Urinary bladder (tissue), 4 donors: Measurements from ENCODE around the gene CBR1. TPM values are rescaled to one million over a fixed set of nuclear protein-coding genes. Genes with fewer than 3 reads are reported as not detected.

ENCODE experiments used
- DNase-seq: peaks from one replicate; pipeline ENCODE4 v3.0.0-alpha.2; 2015; ENCODE audit errors: extremely low spot score
- H3K27ac ChIP-seq: one replicate; pipeline ENCODE4 v1.5.1; 2013; ENCODE audit warnings: low read depth, mild to moderate bottlenecking, moderate library complexity
- H3K36me3 ChIP-seq: one replicate; pipeline ENCODE4 v1.6.1; 2013; ENCODE audit warnings: mild to moderate bottlenecking, moderate library complexity; ENCODE audit not compliant: insufficient read depth
- H3K4me1 ChIP-seq: one replicate; pipeline ENCODE4 v1.6.1; 2013; ENCODE audit warnings: mild to moderate bottlenecking, moderate library complexity; ENCODE audit not compliant: insufficient read depth
- H3K4me3 ChIP-seq: one replicate; pipeline ENCODE4 v1.5.1; 2013; ENCODE audit warnings: low read depth, low read length
- WGBS: extraction: QIAGEN DNeasy Blood & Tissue Kit; methylation state at CpG from one replicate; pipeline ENCODE4 v1.1.7; 2013; 5-methylcytosine and 5-hydroxymethylcytosine counted together
- polyA plus RNA-seq: library from polyadenylated mRNA; stranded (reverse); fragments of 200-250 nt; gene quantifications from one replicate; pipeline ENCODE4 v1.2.3, GENCODE V29; 2013
- total RNA-seq: library from RNA; depleted of rRNA; stranded (reverse); fragments of >200 nt; gene quantifications from one replicate; pipeline ENCODE4 v1.2.3, GENCODE V29; 2014
- donor health status: healthy with polysubstance abuse.
- donor health status: healthy.

Gene CBR1
- total and polyA plus RNA-seq, 2 donors: 36.9 to 132 TPM

DNA sequence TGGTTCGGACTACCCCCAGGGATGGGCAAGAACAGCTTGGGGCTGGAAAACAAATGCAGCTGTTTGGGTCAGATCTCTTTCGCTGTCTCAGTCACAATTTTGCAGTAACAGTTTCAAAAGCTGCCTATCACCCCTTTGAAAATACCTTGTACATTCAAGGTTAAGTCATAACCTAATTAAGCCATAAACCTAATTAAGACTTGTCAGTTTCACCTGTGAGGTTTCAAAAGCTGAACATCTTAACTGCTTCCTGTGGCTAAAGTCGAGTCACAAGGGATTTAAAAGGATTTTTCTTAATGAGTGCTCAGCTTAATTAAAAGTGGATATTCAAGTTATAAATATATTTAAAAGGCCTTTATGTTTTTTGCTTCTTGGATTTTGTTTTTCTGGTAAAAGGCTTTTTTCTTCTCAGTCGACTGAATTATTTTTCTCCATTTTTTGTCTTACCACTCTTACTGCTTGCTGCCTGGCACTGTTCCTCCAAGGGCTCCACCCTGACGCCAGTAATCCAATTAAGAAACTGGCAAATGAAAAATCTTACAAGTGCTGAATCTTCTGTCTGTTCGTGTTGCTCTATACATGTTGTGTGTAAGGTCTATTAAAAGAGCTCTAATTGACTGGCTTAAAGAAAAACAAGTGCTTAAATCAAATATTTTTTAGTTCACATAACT, 31.3 kb downstream of the CBR1 start:
- no peaks in the 10 kb centered on the region for H3K4me1 ChIP-seq
- no peak for DNase-seq
- 72% methylated on average over 6 of the region's 6 CpGs for WGBS

DNA sequence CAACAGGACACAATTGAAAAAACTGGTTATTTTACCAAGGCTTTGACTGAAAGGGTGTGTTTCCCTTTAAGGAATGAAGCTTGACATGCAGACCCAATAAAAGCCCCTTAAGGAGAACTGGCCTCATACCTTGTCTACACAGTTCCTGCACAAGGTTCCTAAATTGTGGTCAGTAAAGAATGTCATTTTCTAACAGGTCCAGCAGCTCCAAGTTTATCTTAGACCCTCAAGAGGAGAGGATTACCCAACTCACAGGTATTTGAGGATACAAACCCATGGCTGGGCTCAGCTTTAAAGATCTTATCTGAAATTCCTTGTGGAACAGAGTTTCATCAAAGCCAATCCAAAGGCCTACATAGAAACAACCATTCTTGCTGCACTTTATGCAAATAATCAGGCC, 33.6 kb downstream of the CBR1 start:
- H3K36me3 ChIP-seq: no peaks in the 10 kb centered on the region
- no peak overlapping the region for H3K4me3 ChIP-seq
- no peak overlapping the region for H3K27ac ChIP-seq
- no peak for DNase-seq
- H3K4me1 ChIP-seq: no peaks in the 10 kb centered on the region

More for the DNA sequence above, 31.3 kb downstream of the CBR1 start:
- no peak overlapping the region for H3K27ac ChIP-seq
- H3K4me3 ChIP-seq: no peak overlapping the region
- no peaks in the 10 kb centered on the region for H3K36me3 ChIP-seq

- H3K36me3 ChIP-seq: no peaks in the 10 kb centered on the region
- no peak for DNase-seq
- no peak overlapping the region for H3K4me3 ChIP-seq
- H3K4me1 ChIP-seq: no peaks in the 10 kb centered on the region
- no peak overlapping the region for H3K27ac ChIP-seq
- 26% methylated on average over 29 of the region's 29 CpGs for WGBS
Measured at GRCh38 chr21:36104317-36105300, 34.8 kb downstream of the CBR1 start.

GRCh38 chr21:36105327-36105842, 35.6 kb downstream of the CBR1 start:
- Histone ChIP-seq H3K4me3 (no peak overlapping the region), H3K4me1 (no peaks in the 10 kb centered on the region), H3K36me3 (no peaks in the 10 kb centered on the region), H3K27ac (no peak overlapping the region)
- no peak for DNase-seq
- WGBS: 60% methylated on average over 4 of the region's 4 CpGs

DNA sequence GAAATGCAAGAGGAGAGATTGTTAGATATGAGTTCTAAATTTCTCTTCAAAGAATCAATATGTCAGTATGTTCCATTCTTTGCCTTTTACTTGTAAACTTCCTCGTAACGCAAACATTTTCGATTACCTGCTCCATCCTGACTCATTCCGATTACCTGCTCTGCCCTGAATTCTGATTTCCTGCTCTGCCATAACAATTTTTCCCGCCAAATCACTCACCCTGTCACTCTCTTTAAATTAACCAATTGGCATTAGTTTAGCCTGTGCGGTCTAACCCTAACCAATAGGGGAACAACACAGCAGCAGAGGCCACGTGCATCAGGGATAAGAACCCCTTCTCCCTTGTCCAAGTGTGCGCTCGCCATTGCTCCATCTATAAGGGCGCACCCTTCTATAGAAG, 40.0 kb downstream of the CBR1 start:
- WGBS: 95% methylated on average over 10 of the region's 10 CpGs
- DNase-seq: no peak
- H3K4me1 ChIP-seq: no peaks in the 10 kb centered on the region
- H3K27ac ChIP-seq: no peak overlapping the region
- H3K4me3 ChIP-seq: no peak overlapping the region
- no peaks in the 10 kb centered on the region for H3K36me3 ChIP-seq

DNA sequence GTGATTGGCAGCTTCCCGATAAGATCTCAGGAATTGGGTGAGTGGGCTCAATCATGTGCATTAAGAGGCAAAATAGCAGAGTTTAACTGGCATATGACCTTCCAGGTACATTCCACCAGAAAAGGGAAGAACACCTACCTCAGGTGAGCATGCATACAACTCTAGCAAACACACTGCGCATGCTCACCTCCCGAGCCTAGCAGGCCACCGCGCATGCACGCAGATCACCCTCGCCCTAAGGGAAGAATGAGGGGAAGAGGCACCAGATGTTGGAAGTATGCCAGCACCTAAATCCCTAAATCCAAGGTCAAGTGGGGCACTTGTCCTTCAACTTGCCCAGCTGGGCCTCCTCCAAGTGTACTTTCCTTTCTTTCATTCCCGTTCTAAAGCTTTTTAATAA, 41.4 kb downstream of the CBR1 start:
- Histone ChIP-seq H3K27ac (no peak overlapping the region), H3K36me3 (no peaks in the 10 kb centered on the region), H3K4me1 (no peaks in the 10 kb centered on the region), H3K4me3 (no peak overlapping the region)
- WGBS: 78% methylated on average over 8 of the region's 8 CpGs
- DNase-seq: no peak

DNA sequence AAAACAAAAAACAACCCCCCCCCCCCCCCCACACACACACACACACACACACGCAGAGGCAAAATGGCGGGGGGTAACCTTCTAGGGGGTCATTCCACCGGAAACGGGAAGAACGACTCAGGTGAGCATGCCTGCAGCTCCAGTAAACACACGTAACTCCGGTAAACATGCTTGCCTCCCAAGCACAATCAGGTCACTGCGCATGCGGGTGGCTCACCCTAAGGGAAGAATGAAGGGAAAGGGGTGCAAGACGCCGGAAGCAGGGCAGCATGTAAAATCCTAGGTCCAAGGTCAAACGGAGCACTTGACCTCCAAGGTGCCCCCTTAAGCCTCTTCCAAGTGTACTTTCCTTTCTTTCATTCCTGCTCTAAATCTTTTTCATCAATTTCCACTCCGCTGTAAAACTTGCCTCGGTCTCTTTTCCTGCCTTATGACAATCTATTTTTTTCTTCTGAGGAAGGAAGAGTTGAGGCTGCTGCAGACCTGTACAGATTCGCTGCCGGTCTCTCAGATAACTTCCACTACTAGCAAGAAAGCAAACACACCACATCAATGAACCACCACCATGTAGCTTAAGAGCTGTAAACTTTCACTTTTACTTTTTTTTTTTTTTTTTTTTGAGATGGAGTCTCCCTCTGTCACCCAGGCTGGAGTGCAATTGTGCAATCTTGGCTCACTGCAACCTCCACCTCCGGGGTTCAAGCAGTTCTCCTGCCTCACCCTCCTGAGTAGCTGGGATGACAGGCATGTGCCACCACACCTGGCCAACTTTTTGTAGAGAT, 44.0 kb downstream of the CBR1 start:
- Histone ChIP-seq H3K4me3 (no peak overlapping the region), H3K27ac (no peak overlapping the region), H3K4me1 (no peaks in the 10 kb centered on the region), H3K36me3 (no peaks in the 10 kb centered on the region)
- WGBS: 54% methylated on average over 17 of the region's 17 CpGs
- no peak for DNase-seq

GRCh38 chr21:36115138-36115730, 45.4 kb downstream of the CBR1 start:
- H3K27ac ChIP-seq: no peak overlapping the region
- no peak for DNase-seq
- H3K4me3 ChIP-seq: no peak overlapping the region
- no peaks in the 10 kb centered on the region for H3K36me3 ChIP-seq
- WGBS: 90% methylated on average over 6 of the region's 6 CpGs
- no peaks in the 10 kb centered on the region for H3K4me1 ChIP-seq

DNA sequence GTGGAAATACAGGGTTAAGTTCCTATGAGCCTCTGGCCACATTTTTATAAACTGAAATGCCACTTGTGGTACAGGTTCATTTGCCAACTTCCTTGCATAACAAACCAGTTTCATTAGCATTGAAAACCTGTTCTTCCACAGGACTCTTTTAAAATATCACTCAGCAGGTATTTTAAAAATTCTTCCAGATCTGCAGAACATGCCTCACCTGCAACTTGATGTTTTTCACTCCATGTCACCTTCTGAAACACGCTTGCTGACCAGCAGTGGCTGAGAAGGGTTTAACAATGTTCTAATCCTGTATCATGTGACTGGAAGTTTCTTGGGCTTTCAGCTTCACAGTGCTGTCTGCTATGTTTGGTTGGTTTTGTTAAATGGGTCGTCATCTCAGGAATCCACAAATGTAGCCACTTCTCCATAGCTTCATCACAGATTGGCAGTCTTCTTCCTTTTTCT, 47.5 kb downstream of the CBR1 start:
- no peaks in the 10 kb centered on the region for H3K36me3 ChIP-seq
- WGBS: 76% methylated on average over 2 of the region's 2 CpGs
- H3K27ac ChIP-seq: no peak overlapping the region
- no peak overlapping the region for H3K4me3 ChIP-seq
- H3K4me1 ChIP-seq: no peaks in the 10 kb centered on the region
- DNase-seq: no peak

DNA sequence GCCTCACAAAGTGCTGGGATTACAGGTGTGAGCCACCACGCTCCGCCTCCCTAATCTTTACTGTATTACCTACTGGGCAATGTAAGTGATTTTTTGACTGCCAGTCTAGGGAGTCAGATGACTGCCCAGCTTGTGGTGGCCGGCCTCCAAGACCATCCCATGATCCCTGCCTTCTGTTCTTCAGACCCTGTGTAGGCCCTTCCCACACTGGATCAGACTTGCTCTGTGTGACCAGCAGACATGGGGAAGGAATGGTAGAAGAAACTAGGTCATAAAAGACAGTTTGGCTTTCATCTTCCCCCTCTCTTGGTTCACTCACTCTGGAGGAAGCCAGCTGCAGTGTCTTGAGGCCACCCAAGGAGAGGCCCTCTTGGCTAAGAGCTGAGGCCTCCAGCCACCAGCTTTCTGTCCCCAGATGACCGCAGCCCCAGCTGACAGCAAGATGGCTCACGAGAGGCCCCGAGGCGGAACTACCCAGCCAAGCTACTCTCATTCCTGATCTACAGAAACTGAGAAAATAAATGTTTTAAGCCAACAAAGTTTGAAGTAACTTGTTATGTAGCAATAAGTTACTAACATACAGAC, 50.6 kb downstream of the CBR1 start:
- WGBS: 60% methylated on average over 7 of the region's 7 CpGs
- Histone ChIP-seq H3K27ac (no peak overlapping the region), H3K36me3 (no peaks in the 10 kb centered on the region), H3K4me3 (no peak overlapping the region), H3K4me1 (no peaks in the 10 kb centered on the region)
- DNase-seq: no peak
